UCSD-AML1 (cell line): ENCODE results near the gene ANAPC2.
A peak's percentile ranks its signal among the peaks of the same experiment; 100 is the strongest.
"Not testable (repeated sequence)": the region's sequence is repeated elsewhere in the genome, so short reads cannot be mapped to it uniquely, and the experiment has no call there.

Source experiments
- DNase-seq: peaks from one replicate; lab custom pipeline; 2025; ENCODE audit not compliant: unreplicated experiment; lab: John Stamatoyannopoulos, UW

Gene ANAPC2

DNA sequence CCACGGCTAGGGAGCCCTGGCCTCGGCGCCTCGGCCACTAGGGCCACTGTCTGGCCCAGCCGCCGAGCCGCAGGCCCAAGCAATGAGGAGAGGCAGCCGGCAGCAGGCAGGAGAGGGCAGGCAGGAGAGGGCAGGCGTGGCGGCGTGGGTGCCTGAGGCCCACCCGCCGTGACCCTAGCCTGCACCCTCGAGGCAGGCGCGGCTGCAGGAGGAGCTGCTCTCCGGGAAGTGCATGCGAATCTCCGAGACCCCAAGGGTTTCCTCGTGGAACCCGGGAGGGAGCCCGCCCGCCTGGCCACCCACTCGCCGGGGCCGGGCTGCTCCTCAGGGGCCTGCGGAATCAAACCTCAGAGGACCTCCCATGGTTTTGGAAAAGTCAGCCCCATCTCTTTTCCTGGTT lies 40.1 kb downstream of the ANAPC2 start:
- DNase-seq: no peak

DNA sequence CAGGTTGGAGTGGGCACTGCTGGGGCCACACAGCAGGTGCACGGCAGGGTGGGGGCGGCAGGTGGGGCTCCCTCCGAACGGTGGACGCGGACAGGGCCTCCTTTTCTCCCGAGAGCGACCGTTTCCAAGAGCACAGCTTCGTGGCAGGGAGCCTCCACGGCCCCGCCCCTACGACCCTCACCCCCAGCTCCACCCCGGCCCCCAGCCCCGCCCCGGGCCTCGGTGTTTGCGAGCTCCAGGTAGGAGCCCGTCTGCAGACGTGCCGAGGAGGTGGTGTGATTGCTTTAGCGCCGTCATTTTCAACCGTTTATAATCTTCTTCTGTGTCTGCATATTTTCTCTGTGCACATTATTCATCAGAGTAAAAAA lies 40.6 kb downstream of the ANAPC2 start:
- no peak for DNase-seq

DNA sequence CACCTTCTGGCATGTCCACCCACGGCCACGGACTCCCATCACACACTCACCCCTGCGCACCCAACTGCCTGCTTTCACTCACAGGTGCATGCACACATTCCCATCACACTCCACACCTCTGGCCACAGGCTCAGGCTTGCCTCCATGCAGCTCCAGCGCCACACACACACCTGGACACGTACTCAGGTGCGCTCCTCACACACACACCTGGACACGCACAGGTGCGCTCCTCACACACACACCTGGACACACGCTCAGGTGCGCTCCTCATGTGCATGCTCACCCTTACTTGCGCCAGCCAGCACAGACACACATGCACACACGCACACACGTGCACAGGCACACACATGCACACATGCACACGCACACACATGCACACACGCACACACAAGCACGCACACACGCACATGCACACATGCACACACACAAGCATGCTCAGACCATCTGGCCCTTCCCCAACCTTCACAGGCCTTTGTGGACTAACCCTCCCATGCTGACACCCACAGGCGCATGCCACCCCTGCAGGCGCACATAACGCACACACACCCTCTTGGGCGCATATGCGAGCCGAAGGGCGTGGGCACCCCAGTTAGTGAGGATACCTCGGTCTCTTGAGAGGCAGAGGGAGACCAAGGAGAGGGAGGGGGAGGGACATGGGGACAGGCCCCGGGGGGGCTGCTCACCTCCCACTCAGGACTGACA lies 41.1 kb downstream of the ANAPC2 start:
- DNase-seq: no peak

DNA sequence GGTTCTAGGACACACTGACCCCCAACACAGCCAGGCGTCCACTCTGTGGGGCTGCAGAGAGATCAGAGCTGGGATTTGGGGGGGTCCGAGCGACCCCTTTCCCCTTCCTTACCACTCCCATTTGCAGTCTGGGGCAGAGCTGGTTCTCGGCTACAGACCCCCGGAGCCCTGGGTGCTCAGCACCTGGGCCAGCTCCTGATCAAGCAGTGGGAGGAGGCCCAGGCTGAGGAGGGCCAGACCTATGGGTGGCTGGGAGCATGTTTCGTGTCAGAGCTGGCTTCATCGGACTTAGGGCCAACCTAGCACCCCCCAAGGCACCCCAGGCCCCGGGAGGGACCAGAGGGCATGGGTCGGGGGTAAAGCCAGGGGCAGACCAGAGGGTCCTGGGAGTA lies 41.8 kb downstream of the ANAPC2 start:
- no peak for DNase-seq

DNA sequence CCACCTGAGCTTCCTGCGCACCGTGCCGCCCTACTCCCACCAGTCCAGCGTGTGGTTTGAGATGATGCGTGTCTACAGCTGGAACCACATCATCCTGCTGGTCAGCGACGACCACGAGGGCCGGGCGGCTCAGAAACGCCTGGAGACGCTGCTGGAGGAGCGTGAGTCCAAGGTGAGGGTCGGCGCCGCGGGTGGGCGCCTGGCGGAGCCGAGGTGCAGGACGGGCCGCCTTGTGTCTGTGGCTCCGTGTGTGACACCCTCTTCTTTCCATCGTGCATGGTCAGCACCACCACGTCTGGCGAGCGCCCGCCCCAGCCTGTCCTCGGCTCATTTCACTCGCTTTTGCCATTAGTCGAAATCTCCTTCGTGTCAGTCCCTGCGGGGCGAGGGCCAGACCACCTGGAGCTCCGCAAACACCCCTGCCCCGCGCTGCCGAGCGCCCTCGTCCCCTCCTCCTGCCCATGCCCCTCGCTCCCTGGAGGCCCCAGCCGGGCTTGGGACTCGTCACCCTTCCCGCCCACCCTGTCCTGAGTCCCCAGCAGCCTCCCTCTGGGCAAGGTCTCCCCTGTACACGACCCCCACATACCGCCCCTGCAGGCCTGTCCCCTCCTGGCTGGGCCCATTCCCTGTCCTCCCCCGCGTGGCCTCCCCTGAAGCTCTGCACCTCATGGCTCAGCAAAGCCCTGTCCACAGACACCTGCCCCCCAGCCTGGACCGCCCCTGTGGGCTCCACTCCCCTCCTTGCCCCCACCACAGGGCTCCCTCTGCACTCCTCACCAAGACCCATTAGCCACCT lies 42.4 kb downstream of the ANAPC2 start:
- no peak for DNase-seq

DNA sequence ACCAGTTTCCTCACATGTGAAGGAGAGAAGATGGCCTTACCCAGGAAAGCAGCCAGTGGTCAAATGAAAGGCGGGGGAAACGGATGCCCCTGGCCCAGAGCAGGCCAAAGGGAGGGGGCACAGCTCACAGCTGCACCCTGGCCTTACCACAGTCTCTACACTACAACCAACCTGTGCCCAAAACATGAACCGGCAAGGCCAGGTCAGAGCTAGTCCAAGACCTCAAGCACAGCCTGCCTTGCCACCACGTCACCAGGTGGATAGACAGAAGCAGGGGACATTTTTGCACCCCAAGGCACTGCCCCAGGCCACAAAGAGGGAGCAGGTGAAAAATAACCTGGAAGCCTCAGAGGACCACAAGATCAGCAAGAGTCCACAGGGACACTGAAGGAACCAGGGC lies 44.9 kb downstream of the ANAPC2 start:
- no peak for DNase-seq

DNA sequence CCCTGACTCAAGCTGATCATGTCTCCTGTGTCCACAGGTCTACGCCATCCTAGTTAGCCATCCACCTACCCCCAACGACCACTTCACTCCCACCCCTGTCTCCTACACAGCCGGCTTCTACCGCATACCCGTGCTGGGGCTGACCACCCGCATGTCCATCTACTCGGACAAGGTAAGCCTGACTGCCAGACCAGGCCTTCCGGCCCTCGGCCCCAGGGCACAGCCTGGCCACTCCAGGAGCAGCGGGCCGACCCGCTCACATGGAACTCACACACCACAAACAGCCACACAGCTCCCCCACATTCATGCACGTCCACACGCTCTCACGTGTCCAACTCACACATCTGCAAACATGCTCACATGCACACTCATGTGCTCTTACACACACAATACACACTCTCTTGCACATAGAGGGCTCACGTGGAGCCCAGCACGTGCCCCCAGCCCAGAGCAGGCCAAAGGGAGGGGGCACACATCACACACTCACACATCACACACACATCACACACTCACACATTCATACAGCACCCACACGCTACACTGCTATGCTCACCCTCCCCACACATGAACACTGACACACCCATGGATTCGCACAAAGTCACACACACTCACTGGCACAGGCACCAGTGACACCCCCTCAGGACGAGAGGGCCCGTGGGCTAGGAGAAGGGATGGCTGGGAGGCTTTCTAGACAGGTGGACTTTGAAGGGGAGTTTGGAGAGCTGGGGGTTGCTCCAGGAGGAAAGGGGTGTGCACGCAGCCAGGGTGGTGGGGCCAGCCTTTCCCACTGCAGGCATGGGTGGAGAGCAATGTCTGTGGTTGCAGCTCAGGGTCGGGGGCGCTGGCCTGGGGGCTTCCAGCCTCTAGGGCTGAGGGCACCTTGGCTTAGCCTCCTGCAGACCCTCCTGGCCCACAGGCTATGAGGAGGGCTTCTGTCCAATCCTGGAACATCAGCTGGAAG lies 46.1 kb downstream of the ANAPC2 start:
- no peak for DNase-seq

DNA sequence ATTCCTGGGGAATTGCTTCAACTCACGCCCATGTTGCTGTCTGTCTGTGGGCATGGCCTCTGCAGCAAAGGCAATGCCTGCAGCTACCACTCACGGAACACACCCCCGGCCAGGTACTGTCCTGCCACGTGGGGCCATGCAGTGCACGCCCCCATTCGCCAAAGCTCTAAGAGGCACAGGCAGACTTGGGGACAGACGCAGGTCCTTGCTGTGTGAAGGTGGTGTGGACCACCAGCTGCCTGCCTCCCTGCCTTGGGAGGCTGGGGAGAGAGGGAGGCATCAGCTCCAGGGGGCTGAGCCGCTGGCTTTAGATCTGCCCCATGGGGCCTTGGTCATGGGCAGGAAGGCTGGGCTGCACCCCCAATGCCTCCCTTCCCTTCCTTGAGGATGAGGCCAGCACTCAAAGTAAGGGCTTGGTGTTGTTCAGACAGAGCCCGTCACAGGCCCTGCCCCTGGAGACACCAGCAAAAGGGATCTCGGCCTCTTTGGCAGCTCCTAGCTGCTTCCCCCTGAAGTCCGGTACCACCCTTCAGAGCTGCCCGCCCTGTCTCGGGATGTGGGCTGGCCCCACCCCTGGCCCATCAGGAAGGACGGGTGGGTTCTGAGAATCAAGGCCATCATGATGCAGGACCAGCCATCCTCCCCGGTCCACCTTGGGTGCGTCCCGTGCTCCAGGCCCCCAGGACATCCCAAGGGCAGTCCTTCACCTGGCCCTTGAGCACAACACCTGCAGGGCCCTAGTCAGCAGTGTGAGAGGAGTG lies 47.1 kb downstream of the ANAPC2 start:
- no peak for DNase-seq

DNA sequence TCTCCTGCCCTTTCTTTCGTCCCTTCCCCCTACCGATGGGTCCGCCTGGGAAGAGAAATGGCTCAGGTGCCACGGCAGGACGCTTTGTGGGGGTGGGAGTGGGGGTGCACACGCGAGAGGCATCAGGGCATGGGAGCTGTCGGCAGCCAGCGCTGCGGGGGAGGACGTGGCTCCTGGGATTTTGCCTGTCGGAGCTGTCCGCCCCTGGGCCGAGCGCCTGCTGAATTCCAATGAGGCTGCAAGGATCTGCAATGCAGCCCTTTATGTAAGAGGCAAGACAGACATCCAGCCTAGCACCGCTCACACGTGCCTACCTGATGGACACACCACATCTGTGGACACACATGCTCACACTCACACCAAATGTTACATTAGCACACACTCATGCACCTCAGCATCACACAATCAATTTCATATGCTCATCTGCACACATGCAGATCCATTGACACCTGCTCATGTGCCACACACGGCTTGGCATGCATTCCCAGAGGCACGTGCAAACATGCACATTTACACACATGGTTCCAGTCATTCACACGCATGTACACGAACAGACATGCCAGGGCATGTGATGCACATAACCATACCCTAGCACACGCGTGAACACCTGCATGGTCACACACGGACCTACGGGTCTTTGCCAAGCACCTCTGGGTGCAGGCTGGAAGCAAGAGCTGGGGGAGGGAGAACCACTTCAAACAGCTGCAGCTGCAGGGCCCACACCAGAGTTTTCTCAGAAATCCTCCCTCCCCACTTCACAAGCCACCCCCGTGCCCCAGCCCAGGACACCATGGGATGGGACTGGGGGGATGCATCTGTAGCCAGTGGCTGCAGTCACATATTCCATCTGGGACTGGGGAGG lies 48.0 kb downstream of the ANAPC2 start:
- no peak for DNase-seq

DNA sequence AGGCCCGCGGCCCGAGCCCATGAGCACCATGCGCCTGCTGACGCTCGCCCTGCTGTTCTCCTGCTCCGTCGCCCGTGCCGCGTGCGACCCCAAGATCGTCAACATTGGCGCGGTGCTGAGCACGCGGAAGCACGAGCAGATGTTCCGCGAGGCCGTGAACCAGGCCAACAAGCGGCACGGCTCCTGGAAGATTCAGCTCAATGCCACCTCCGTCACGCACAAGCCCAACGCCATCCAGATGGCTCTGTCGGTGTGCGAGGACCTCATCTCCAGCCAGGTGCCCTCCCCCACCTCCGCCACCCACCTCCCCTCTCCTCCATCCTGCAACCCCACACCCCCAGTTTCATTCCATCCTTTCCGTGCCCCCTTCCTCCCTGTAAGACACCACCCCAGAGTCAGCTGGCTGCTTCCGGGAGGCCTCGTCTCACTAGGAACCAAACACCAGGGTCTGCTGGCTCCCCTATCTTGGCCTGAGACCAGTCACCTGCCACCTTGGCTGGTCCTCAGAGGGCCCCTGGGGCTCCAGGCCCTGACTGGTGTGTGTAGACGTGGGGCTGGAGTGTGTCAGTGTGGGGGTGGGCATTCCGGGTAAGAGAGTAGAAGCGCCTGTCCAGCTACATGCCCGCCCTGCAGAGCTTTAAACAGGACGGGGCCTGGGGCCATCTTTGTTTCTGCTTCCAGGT lies 48.8 kb downstream of the ANAPC2 start:
- DNase-seq: no peak

DNA sequence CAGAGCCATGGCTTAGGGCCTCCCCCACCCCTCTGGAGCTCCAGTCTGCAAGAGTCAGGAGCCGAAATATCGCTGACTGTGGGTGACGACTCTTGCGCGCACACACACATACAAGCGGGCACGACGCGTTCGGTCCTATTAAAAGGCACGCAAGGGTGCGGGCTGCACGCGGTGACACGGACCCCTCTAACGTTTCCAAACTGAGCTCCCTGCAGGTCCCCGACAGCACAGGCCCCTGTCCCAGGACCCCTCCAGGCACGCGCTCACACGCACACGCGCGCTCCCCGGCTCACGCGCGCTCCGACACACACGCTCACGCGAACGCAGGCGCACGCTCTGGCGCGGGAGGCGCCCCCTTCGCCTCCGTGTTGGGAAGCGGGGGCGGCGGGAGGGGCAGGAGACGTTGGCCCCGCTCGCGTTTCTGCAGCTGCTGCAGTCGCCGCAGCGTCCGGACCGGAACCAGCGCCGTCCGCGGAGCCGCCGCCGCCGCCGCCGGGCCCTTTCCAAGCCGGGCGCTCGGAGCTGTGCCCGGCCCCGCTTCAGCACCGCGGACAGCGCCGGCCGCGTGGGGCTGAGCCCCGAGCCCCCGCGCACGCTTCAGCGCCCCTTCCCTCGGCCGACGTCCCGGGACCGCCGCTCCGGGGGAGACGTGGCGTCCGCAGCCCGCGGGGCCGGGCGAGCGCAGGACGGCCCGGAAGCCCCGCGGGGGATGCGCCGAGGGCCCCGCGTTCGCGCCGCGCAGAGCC lies 49.5 kb downstream of the ANAPC2 start, which contains the start of gene GRIN1:
GRIN1 (plus strand) TSS at position 433 of the 746 bp plus-strand sequence. CDS start 333 bp downstream, outside the sequence.
- DNase-seq: peak; percentile 36

DNA sequence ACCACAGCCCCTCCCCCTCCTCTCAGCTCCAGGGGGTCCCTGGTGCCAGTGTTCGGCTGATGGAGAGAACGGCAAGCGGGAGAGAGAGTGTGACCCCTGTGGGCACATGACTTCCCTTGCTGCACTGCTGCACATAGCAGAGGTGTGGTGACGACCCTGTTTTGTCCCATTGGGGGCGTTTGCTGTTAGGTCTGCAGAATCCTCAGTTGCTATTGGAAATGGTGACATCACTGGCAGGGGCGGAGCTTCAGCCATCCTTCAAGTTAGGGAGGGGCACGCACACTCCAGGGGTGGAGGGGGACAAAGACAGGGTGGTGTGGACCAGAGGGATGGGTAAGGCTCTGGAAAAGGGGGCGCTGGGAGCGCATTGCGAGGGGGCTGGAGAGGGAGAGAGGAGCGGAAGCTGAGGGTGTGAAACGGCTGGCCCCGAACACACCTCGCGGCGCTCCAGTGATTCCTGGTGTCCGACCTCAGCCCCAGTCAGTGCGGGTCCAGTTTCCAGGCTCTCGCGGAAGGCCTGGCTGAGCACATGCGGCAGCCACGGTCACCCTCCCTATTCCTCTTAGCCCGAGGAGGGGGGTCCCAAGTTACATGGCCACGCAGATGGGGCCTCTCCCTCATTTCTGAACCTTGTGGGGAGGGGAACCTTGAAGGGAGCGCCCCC lies 50.2 kb downstream of the ANAPC2 start:
- no peak for DNase-seq

DNA sequence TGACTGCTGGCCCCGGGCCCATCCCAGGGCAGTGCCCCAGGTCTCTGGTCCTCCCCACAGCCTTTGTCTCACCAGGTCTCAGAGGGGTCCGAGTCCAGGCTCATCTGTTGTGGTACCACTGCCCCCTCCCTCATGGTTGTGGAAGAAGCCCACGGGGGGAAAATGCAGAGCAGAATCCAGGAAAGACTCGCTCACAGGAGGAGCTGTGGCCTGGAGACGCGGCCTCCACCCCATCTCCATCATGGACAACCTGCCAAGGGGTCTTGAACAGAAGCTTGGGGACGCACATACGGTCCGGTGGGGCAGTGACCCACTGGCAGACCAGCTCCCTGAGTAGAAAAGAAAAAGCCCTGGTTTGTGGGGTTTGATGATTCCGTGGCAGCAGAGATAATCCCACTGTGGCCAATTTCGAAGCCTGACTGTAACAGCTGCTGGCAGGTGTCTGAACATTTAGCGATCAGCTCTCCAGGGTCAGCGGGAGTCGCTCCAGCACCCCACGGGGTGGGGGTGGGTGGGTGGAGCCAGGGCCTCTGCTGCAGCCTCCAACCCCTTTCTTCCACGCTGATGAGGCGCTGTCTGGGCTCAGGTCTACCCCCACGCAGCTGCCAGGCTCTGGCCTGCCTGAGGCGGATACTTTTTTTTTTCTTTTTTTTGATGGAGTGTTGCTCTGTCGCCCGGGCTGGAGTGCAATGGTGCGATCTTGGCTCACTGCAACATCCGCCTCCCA lies 51.3 kb downstream of the ANAPC2 start:
- DNase-seq: no peak

DNA sequence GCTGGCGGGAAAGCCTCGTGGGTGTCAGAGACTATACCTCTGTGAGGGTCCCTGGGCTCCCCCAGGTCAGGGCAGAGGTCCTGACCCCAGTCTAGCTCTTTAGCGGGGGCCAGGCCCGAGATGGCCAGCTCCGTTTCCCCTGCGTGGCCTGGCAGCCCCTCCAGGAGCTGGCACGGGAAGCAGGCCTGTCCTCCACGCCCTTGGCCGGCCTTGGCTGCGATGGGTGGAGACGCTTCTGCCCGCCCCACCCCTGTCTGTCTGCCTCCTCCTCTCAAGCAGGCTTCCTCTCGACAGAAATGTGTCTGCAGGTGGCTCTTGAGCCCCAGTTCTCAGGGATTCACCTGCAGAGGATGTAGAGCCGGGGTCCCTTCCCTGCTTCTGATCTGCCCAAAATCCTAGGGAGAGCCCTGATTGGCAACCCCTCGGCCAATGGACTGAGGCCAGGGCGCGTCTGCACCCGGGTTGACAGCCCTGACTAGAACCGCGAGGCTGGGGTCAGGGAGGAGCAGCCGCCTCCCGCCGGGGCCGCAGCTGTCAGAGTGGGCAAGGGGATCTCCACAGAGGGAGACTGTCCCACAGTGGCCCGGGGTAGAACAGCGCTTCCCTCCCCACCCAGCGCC lies 52.0 kb downstream of the ANAPC2 start:
- no peak for DNase-seq

DNA sequence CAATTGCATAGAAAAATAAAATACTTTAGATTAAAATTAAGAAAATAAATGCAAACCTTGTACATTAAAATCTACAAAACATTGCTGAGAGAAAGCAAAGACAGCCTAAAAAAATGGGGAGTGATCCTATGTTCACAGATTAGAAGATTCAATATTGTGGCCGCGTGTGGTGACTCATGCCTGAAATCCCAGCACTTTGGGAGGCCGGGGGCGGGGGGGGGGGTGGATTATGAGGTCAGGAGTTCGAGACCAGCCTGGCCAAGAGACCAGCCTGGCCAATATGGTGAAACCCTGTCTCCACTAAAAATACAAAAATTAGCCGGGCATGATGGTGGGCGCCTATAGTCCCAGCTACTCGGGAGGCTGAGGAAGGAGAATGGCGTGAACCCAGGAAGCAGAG lies 53.2 kb downstream of the ANAPC2 start:
- DNase-seq: not testable (repeated sequence)

DNA sequence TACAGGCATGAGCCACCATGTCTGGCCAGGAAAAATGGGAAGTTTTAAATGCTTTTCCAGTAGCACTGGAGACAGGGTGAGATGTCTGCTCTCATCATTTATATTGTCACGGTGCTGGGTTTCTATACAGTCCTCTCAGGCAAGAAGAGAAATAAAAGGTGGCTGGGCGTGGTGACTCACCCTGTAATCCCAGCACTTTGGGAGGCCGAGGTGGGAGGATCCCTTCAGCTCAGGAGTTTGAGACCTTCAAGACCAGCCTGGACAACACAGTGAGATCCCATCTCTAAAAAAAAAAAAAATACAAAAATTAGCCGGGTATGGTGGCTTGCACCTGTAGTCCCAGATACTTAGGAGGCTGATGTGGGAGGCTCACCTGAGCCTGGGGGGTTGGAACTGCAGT lies 54.2 kb downstream of the ANAPC2 start:
- DNase-seq: no peak
